Activated T-cell treated with anti-CD3 and anti-CD28 coated beads, Interleukin-2, amount 50 U/mL, for 24 hours (primary cell): Measurements from ENCODE around the gene USP7.

Source experiments
- DNase-seq: peaks from one replicate; pipeline ENCODE4 v3.0.0-alpha.2; 2020
- H3K27ac Mint-ChIP-seq: 2 replicates; pipeline ENCODE4 v1.8.0; 2020; ENCODE audit warnings: mild to moderate bottlenecking, mixed read lengths
- H3K27me3 Mint-ChIP-seq: 2 replicates; pipeline ENCODE4 v1.8.0; 2020; ENCODE audit warnings: mixed read lengths
- H3K36me3 Mint-ChIP-seq: 2 replicates; pipeline ENCODE4 v1.8.0; 2020; ENCODE audit warnings: low read depth, mixed read lengths
- H3K4me1 Mint-ChIP-seq: 2 replicates; pipeline ENCODE4 v1.8.0; 2020; ENCODE audit warnings: low read depth, mixed read lengths
- H3K4me3 Mint-ChIP-seq: 2 replicates; pipeline ENCODE4 v1.8.0; 2020; ENCODE audit warnings: mild to moderate bottlenecking, moderate library complexity, mixed read lengths
- H3K9me3 Mint-ChIP-seq: 2 replicates; pipeline ENCODE4 v1.8.0; 2020; ENCODE audit warnings: mixed read lengths

The USP7 gene

DNA sequence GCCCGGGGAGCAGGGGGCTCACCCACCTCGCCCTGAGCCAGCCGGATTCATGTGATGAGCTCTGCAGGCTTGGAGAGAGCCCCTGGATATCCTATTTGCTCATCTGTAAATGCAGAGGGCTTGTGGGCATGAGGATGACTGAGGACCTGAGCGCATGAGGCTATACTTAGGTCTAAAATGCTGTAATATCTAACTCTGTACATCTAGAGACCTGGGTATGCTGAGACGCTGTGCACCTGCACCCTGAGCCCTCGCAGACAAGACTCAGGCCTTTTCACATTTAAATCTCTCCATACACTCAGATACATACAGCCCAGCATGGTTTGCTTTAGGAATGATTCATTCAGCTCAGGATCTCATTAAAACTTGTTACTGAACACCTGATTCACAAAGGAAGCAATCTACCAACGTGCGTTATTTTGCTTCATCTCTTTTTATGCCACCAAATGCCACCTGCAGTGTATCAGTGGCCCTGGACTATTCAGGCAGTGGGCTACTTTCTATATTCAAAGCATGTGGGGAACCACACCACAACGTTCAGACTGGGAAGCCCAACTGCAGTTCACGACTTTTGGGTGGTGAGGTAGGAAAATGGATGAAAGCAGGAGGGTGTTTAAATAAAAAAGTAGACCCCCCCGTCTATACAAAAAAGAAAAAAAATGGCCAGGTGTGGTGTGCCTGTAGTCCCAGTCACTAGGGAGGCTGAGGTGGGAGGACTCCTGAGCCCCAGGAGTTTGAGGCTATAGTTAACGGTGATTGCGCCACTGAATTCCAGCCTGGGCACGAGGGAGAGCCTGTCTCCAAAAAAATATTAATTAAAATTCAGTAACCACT lies 12.0 kb downstream of the USP7 start:
- H3K4me3 Mint-ChIP-seq, result peak overlapping the region; percentile 8
- peaks cover 9% of the 10 kb centered on the region for H3K36me3 Mint-ChIP-seq
- no peak for DNase-seq
- peak overlapping the region; percentile 88 for H3K27ac Mint-ChIP-seq
- H3K9me3 Mint-ChIP-seq, result no peaks in the 10 kb centered on the region
- peaks cover 90% of the 10 kb centered on the region for H3K4me1 Mint-ChIP-seq
- H3K27me3 Mint-ChIP-seq, result no peaks in the 10 kb centered on the region

DNA sequence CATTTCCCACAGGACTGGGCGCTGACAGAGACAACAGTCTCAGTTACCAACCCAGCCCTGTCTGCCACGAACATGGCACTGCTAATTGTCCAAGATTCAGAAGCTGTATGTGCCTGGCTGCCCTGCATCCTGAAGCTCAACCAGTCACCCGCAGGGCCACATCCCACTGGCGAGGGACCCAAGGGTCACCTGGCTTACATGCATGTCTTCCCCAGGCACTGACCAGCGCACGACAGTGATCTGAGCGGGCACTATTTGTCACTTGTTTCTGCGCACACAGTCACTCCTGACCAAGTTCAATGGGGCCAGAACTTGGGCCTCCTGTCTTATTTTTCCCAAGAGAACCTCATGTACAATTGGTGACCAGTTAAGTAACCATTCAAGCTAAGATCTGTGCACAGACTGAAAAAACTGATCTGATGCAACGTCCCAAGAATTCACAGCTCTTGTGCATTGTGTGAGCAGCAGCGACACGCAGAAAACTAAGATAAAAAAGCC lies 13.1 kb downstream of the USP7 start:
- no peak for DNase-seq
- Mint-ChIP-seq H3K36me3 (peaks cover 6% of the 10 kb centered on the region), H3K27me3 (no peaks in the 10 kb centered on the region), H3K4me1 (peaks cover 90% of the 10 kb centered on the region), H3K4me3 (no peak overlapping the region), H3K27ac (peak overlapping the region; percentile 69), H3K9me3 (no peaks in the 10 kb centered on the region)

DNA sequence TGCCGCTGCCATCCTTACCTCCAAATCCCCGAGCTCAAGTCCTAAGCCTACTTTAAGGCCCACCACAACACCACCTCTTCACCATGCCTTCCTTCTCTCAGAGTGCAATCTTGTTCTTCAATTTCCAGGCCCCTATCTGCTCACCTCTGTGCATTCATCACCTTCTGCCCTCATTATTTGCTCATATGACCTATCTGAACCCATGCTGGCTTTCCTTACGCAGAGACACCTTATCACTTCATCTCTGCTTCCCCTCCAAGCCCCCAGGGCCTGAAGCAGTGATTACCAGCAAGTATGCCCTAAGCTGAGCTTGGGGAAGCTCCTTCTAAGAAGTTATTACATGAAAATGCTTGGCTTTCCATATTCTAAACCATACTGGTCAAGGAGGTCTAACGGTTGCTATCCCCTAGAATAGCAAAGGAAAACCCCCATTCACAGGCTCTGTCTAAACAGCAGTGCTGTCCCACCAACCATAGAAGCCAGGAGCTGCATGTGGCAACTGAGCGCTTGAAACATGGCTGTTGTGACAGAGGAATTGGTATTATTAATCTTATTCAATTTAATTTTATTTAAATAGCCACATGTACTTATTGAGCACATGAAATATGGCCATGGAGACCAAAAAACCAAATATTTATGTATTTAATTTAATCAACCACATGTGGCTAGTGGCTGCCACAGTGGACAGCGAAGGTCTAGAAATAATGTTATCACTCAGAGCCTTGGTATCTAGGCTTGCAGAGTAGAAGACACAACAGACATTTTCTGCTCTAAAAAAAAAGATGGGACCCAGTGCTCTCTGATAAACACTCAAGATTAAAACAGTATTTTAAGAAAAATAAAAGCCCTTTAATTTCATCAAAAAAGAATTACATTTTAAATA lies 13.9 kb downstream of the USP7 start:
- peaks cover 4% of the 10 kb centered on the region for H3K36me3 Mint-ChIP-seq
- no peak for DNase-seq
- peak overlapping the region; percentile 18 for H3K27ac Mint-ChIP-seq
- peaks cover 90% of the 10 kb centered on the region for H3K4me1 Mint-ChIP-seq
- no peaks in the 10 kb centered on the region for H3K9me3 Mint-ChIP-seq
- H3K27me3 Mint-ChIP-seq, result no peaks in the 10 kb centered on the region
- H3K4me3 Mint-ChIP-seq, result no peak overlapping the region

DNA sequence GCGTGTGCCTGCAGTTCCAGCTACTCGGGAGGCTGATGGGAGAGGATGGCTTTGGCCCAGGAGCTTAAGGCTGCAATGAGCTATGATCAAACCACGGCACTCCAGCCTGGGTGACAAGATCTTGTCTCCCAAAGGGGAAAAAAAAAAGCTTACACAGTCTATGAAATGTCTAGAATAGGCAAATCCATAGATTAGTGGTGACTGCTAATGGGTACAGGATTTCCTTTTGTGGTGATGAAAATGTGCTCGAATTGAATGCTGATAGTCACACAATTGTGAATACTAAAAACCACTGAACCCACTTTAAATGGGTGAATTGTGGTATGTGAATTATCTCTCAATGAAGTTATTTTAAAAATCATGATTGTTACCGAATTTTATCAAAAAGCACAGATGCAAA lies 14.9 kb downstream of the USP7 start:
- Mint-ChIP-seq H3K9me3 (no peaks in the 10 kb centered on the region), H3K27ac (peak overlapping the region; percentile 18), H3K27me3 (no peaks in the 10 kb centered on the region), H3K36me3 (peaks cover 4% of the 10 kb centered on the region), H3K4me1 (peaks cover 93% of the 10 kb centered on the region), H3K4me3 (no peak overlapping the region)
- DNase-seq, result no peak

DNA sequence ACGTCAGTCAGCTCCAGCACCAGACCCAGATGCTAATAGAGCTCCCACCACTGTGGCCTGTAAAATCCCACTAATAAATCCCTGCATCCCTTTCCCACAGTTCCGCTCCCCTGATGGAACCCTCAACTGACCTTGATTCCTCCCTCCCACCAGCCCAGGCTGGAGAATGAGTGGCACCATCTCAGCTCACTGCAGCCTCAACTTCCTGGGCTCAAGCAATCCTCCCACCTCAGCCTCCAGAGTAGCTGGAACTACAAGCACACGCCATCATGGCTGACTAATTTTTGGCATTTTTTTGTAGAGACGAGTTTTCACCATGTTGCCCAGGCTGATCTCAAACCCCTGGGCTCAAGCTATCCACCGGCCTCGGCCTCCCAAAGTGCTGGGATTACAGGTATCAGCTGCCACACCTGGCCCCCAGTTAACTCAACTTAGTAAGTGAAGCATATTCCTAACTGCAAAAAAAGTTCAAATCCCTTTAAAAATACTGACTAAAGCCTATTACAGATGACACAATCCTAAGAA lies 15.6 kb downstream of the USP7 start:
- DNase-seq, result no peak
- H3K27ac Mint-ChIP-seq, result peak overlapping the region; percentile 18
- H3K4me1 Mint-ChIP-seq, result peaks cover 97% of the 10 kb centered on the region
- no peaks in the 10 kb centered on the region for H3K27me3 Mint-ChIP-seq
- H3K4me3 Mint-ChIP-seq, result peak overlapping the region; percentile 13
- no peaks in the 10 kb centered on the region for H3K9me3 Mint-ChIP-seq
- peaks cover 2% of the 10 kb centered on the region for H3K36me3 Mint-ChIP-seq

DNA sequence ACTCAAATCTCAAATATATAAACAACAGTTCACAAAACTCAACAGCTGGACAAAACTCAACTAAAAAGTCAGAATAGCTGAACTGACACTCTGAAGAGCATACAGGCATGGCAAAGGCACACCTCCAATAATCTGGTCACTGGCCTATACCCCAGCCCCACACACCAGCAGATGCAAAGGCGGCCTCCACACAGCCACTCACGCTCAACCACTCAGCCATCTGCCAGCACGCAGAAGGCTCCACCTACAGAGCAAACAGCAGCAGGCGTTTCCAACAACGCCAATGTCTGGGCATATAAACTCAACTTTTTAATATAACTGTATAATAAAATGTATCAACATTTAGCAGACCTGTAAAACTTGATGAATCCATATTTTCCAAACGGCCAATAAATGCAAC lies 17.2 kb downstream of the USP7 start:
- Mint-ChIP-seq H3K27ac (peak overlapping the region; percentile 87), H3K36me3 (no peaks in the 10 kb centered on the region), H3K4me3 (no peak overlapping the region), H3K27me3 (no peaks in the 10 kb centered on the region), H3K4me1 (peaks cover 97% of the 10 kb centered on the region), H3K9me3 (no peaks in the 10 kb centered on the region)
- DNase-seq, result no peak

DNA sequence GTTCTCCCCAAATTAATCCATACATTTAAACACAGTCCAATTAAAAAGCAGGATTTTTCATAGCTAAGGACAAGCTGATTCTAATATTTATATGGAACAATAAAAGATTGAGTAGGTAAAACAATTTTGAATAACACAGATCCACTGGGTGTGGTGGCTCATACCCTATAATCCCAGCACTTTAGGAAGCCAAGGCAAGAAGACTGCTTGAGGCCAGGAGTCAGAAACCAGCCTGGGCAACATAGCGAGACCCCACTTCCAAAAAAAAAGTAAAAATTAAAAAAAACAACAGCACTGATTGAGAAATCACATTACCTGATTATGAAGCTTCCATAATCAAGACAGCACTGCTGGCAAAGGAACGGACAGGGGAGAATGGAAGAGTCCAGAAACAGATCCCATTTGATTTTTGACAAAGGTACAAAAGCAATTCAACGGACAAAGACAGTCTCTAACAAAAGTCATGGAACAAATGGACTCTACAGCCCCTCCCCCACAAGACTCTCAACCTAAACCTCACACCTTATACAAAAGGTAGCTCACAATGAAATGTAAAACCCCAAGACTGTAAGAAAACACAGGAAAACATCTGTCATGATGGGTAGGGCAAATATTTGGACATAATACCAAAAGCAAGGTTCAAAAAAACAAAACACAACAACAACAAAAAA lies 17.9 kb downstream of the USP7 start:
- H3K27me3 Mint-ChIP-seq, result no peaks in the 10 kb centered on the region
- peak overlapping the region; percentile 87 for H3K27ac Mint-ChIP-seq
- no peak overlapping the region for H3K4me3 Mint-ChIP-seq

DNA sequence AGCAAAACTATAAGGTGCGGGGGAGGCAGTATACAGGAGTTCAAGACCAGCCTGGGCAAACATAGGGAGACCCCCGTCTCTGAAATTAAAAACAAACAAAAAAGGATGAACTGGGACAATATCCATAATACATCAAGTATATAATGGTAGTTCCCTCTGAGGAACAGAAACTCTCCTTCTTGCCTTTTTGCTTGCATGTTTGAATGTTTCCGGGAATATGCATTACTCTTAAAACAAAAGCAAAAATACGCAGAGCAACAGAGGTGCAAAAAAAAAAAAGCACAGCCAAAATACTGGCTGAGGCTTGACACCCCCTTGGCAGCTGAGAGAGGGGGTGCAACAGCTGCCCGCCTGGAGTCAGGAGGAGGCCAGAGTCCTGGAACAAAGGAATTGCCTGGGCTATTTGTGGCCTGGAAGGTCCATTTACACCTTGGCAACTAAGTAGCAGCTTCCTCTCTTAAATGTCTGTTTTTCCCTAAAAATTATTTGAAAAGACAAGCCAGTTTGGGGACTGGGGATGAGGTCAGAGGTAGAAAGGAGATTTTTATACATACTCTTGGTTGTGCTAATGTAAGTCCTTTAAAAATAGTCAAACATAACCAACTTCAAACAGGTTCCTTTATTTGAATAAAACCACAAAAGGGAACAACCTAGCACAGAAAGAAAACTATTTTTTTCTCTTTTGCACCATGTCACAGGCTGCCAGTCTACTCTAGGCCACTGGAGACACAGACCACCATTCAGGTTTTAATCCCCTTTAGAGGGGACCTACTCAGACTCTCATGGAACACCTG lies 19.5 kb downstream of the USP7 start:
- H3K9me3 Mint-ChIP-seq, result no peaks in the 10 kb centered on the region
- peaks cover 99% of the 10 kb centered on the region for H3K4me1 Mint-ChIP-seq
- H3K36me3 Mint-ChIP-seq, result peaks cover 8% of the 10 kb centered on the region
- H3K27me3 Mint-ChIP-seq, result no peaks in the 10 kb centered on the region
- H3K4me3 Mint-ChIP-seq, result peak overlapping the region; percentile 18
- peak overlapping the region; percentile 87 for H3K27ac Mint-ChIP-seq
- DNase-seq, result no peak

More for the DNA sequence above, 17.9 kb downstream of the USP7 start:
- peaks cover 97% of the 10 kb centered on the region for H3K4me1 Mint-ChIP-seq
- H3K9me3 Mint-ChIP-seq, result no peaks in the 10 kb centered on the region
- DNase-seq, result no peak
- peaks cover 4% of the 10 kb centered on the region for H3K36me3 Mint-ChIP-seq

DNA sequence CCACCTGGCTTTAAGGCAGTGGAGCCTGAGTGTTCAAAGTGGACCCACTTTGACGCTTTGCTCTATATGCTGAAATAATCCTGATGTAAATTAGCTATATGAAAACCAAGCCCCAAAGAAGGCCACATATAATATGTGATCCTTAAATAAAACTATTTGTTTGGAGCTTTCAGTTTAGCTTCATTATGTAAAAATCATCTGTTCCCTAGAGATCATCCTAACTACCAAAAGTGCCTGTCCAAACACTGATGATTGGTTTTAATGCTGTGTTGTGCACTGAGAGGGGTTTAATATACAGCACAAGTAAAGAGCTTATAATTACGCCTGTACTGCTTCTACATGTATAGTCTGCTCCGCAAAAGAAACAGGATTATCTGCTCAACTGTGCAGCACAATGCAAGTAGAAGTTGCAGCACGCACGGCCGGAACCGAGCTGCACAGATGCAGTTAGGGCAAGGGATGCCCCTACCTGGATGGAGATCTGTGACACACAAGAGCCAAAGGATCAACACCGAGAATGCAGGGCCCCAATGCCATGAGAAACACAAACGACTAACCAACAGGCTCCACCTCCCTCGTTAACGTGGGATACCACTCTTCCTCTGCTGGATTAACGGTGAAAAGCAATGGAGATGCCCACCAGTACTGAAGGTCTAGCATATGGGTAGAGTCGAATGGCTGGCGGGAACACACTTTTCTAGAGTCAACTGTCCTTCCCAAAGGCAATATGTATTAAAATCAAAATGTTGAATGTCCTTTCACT lies 20.5 kb downstream of the USP7 start:
- Mint-ChIP-seq H3K4me3 (no peak overlapping the region), H3K27me3 (no peaks in the 10 kb centered on the region), H3K27ac (peak overlapping the region; percentile 45), H3K4me1 (peaks cover 99% of the 10 kb centered on the region), H3K36me3 (peaks cover 8% of the 10 kb centered on the region), H3K9me3 (no peaks in the 10 kb centered on the region)
- no peak for DNase-seq

DNA sequence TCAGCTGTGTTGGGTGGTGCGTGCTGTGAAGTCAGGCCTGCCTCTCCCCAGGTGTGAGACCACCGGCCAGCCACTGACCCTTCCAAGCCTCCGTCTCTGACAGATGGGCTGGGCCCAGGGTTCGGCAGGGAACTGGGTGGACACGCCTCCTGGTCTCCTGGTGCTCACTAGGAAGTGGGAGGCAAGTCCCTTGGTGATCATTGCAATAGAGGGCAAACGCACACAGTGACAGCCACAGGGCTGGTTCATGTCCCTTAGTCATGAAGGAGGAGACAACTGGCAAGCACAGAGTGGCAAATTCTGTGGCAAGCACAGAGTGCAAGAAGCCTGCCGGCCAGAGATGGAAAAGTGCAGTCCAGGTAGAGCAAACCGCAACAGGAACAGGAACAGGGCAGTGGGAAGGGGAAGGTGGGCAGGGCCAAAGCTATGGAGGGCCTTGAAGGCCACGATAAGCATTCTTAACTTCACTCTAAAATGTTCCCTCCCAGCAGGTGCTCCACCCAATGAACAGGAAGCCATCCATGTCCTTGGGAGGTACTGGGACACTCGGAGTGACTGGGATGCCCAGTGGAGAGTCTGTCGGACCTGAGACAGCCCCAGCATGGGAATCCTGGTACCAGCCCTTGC lies 21.9 kb downstream of the USP7 start:
- Mint-ChIP-seq H3K4me3 (no peak overlapping the region), H3K27me3 (no peaks in the 10 kb centered on the region), H3K36me3 (peaks cover 8% of the 10 kb centered on the region), H3K9me3 (no peaks in the 10 kb centered on the region), H3K27ac (peak overlapping the region; percentile 79), H3K4me1 (peaks cover 100% of the 10 kb centered on the region)
- DNase-seq, result no peak

DNA sequence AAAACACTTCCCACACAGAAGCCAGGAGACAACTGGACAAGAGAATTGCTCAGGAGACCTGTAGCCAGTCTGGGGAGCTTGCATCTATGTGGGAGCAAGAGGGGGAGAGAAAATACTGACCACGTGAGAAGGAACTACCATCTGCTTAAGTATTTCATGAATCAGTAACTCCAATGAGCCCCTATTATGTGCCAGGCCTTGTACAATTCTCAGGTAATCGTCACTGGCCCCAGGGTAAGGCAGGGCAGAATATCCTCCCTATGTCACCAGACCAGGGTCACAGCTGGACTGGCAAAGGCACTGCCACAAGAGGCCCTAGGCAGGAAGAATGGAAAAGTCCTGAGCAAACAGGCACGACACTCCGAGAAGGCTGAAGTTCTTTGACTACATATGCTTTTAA lies 25.9 kb downstream of the USP7 start:
- peaks cover 94% of the 10 kb centered on the region for H3K4me1 Mint-ChIP-seq
- H3K9me3 Mint-ChIP-seq, result no peaks in the 10 kb centered on the region
- no peaks in the 10 kb centered on the region for H3K27me3 Mint-ChIP-seq
- H3K36me3 Mint-ChIP-seq, result peaks cover 14% of the 10 kb centered on the region
- peak overlapping the region; percentile 69 for H3K27ac Mint-ChIP-seq
- no peak for DNase-seq
- no peak overlapping the region for H3K4me3 Mint-ChIP-seq

DNA sequence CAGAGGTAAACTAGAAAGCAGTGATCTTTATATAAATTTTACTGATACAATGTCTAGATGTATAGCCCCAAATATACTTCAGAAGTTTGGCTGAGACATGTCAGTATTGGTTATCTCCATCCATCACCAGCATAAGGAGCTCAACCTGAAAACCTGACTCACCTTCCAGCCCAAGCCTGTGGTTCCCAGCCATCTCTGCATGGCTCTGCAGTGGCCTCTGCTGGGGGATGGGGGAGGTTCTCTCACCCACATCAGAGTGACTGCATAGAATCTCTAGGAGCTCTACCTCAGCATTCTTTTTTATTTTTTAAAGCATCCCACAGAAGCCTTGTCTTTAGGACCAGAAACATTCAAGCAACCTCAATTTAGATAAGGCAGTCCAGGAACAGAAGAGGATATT lies 27.3 kb downstream of the USP7 start:
- Mint-ChIP-seq H3K27me3 (no peaks in the 10 kb centered on the region), H3K4me1 (peaks cover 91% of the 10 kb centered on the region), H3K27ac (peak overlapping the region; percentile 84), H3K4me3 (peak overlapping the region; percentile 10), H3K9me3 (no peaks in the 10 kb centered on the region), H3K36me3 (peaks cover 14% of the 10 kb centered on the region)
- peak; percentile 82 for DNase-seq

DNA sequence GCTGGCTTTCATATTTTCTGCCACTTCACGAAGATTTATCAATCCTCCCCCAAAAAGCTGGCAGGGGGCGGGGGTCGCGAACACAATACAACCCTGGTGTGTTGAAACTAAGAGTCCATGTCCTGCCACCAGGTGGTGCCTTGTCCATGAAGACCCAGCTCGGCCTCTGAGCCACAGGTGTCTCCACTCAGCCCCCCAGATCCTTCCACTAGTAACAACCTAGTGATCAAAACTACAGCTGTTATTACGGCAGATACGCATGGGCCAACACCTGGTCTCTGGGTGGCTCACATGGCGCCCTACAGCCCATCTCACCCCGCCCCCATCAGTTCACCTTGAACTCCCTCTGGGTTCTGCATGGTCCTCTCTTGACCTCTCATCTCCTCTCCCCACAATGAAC lies 27.7 kb downstream of the USP7 start:
- Mint-ChIP-seq H3K9me3 (no peaks in the 10 kb centered on the region), H3K4me3 (no peak overlapping the region), H3K36me3 (peaks cover 14% of the 10 kb centered on the region), H3K27ac (peak overlapping the region; percentile 84), H3K4me1 (peaks cover 90% of the 10 kb centered on the region), H3K27me3 (no peaks in the 10 kb centered on the region)
- DNase-seq, result no peak
